Neural cell (in vitro differentiated cells): Measurements from ENCODE around the gene LRMDA. TPM values are rescaled to one million over a fixed set of nuclear protein-coding genes. Genes with fewer than 3 reads are reported as not detected.

ENCODE experiments used
- H2AFZ ChIP-seq: fragments of 200-600, 300-800 bp; sonication (generic), shearing (Covaris generic); 2 replicates; pipeline ENCODE4 v1.6.0; 2014; ENCODE audit warnings: low read depth, mild to moderate bottlenecking, antibody characterized with exemption, low read length, moderate library complexity
- H3F3A ChIP-seq: fragments of 200-600 bp; shearing (Covaris generic); 2 replicates; pipeline ENCODE4 v1.6.1; 2016; ENCODE audit warnings: mild to moderate bottlenecking, moderate library complexity, mixed read lengths, antibody characterized with exemption, low read length; ENCODE audit not compliant: insufficient read depth, poor library complexity, severe bottlenecking
- H3K27ac ChIP-seq: fragments of 200-600, 300-800 bp; sonication (generic), shearing (Covaris generic); 2 replicates; pipeline ENCODE4 v1.5.1; 2014; ENCODE audit warnings: mild to moderate bottlenecking, low read length, moderate library complexity
- H3K27me3 ChIP-seq: fragments of 300-800, 200-600 bp; sonication (generic), shearing (Covaris generic); 2 replicates; pipeline ENCODE4 v1.6.0; 2014; ENCODE audit warnings: mild to moderate bottlenecking, low read depth, low read length, moderate library complexity; ENCODE audit not compliant: insufficient read depth
- H3K36me3 ChIP-seq: fragments of 300-800, 200-600 bp; sonication (generic), shearing (Covaris generic); 2 replicates; pipeline ENCODE4 v1.5.1; 2014; ENCODE audit warnings: mild to moderate bottlenecking, antibody characterized with exemption, low read length, moderate library complexity; ENCODE audit not compliant: insufficient read depth
- H3K4me2 ChIP-seq: fragments of 300-800, 200-600 bp; sonication (generic), shearing (Covaris generic); 2 replicates; pipeline ENCODE4 v1.6.0; 2014; ENCODE audit warnings: mild to moderate bottlenecking, low read length
- H3K4me3 ChIP-seq: fragments of 300-800, 200-600 bp; sonication (generic), shearing (Covaris generic); 2 replicates; pipeline ENCODE4 v1.5.1; 2014; ENCODE audit warnings: mild to moderate bottlenecking, low read length, moderate library complexity
- H3K79me2 ChIP-seq: fragments of 200-600 bp; shearing (Covaris generic); replicated peaks from 2 replicates; pipeline ENCODE4 v1.6.0; 2014; ENCODE audit warnings: mild to moderate bottlenecking, low read length, moderate library complexity; ENCODE audit not compliant: insufficient read depth
- H3K9ac ChIP-seq: fragments of 300-800, 200-600 bp; sonication (generic), shearing (Covaris generic); 2 replicates; pipeline ENCODE4 v1.6.1; 2016; ENCODE audit warnings: mild to moderate bottlenecking, low read length, mixed read lengths
- H3K9me2 ChIP-seq: fragments of 200-600 bp; shearing (Covaris generic); 2 replicates; pipeline ENCODE4 v1.6.1; 2016; ENCODE audit warnings: mild to moderate bottlenecking, low read length, mixed read lengths; ENCODE audit not compliant: insufficient read depth
- H3K9me3 ChIP-seq: fragments of 200-600, 300-800 bp; sonication (generic), shearing (Covaris generic); 2 replicates; pipeline ENCODE4 v1.6.1; 2016; ENCODE audit warnings: mild to moderate bottlenecking, mixed run types, low read length, moderate library complexity, mixed read lengths
- H4K20me1 ChIP-seq: fragments of 200-600 bp; shearing (Covaris generic); 2 replicates; pipeline ENCODE4 v1.6.1; 2016; ENCODE audit warnings: mild to moderate bottlenecking, mixed run types; ENCODE audit not compliant: insufficient read depth
- EP300 ChIP-seq: fragments of 450-650 bp; conservative IDR thresholded peaks from 2 replicates; pipeline ENCODE4 v1.6.1; 2014; ENCODE audit warnings: antibody characterized with exemption, mild to moderate bottlenecking, moderate library complexity; ENCODE audit not compliant: poor library complexity, severe bottlenecking
- EZH2 ChIP-seq: fragments of 200-600, 300-800 bp; shearing (Covaris generic), sonication (generic); IDR thresholded peaks from 2 replicates; pipeline ENCODE4 v1.6.1; 2014; ENCODE audit warnings: antibody characterized with exemption, low read length, borderline replicate concordance, mild to moderate bottlenecking; ENCODE audit not compliant: insufficient read depth, poor library complexity, severe bottlenecking
- MXI1 ChIP-seq: fragments of 450-650 bp; conservative IDR thresholded peaks from 2 replicates; pipeline ENCODE4 v1.6.1; 2014; ENCODE audit warnings: antibody characterized with exemption, mild to moderate bottlenecking; ENCODE audit not compliant: poor library complexity, severe bottlenecking
- POLR2AphosphoS5 ChIP-seq: IDR thresholded peaks from 2 replicates; pipeline ENCODE4 v1.6.1; 2012
- RAD21 ChIP-seq: fragments of 450-650 bp; conservative IDR thresholded peaks from 2 replicates; pipeline ENCODE4 v1.6.1; 2014; ENCODE audit warnings: antibody characterized with exemption, mild to moderate bottlenecking, moderate library complexity
- SMC3 ChIP-seq: fragments of 450-650 bp; conservative IDR thresholded peaks from 2 replicates; pipeline ENCODE4 v1.6.1; 2014; ENCODE audit warnings: antibody characterized with exemption, mild to moderate bottlenecking, moderate library complexity; ENCODE audit not compliant: poor library complexity
- TAF1 ChIP-seq: IDR thresholded peaks from 2 replicates; pipeline ENCODE4 v1.6.1; 2012; ENCODE audit warnings: low read depth
- polyA plus RNA-seq: library from polyadenylated mRNA; depleted of rRNA; stranded (reverse); fragments of >200 nt; gene quantifications from 2 replicates; pipeline ENCODE4 v1.2.3, GENCODE V29; 2014
- TF ChIP-seq, protein P1 (sequence below): IDR thresholded peaks from 2 replicates; pipeline ENCODE4 v1.6.1; 2012; ENCODE audit warnings: borderline replicate concordance
- TF ChIP-seq, protein P2 (sequence below): fragments of 450-650 bp; IDR thresholded peaks from 2 replicates; pipeline ENCODE4 v1.5.1; 2014; ENCODE audit warnings: antibody characterized with exemption, mild to moderate bottlenecking, moderate library complexity; ENCODE audit not compliant: poor library complexity, severe bottlenecking

The LRMDA gene
- polyA plus RNA-seq, 1 donor from 2014 or later: 5.6 TPM

DNA sequence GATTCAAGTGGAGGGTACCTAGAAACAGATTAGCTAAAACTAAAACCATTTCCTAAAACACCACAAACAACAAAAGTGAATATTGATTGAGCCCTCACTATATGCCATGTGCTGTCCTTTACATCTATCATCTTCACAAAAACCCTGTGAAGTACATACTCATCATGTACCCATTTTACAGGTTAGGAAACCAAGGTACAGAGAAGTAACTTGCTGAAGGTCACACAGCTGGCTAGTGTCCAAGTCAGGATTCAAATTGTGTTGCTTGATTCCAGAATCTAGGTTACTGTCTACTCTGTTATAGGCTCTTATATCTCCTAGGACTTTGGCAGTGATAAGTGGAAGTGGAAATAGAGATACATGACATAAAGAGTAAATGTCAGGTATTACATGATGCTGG lies 463.8 kb downstream of the LRMDA start:
- TF ChIP-seq SMC3 (no peak), RAD21 (no peak), TAF1 (no peak), POLR2AphosphoS5 (no peak)
- TF ChIP-seq, protein P1, sequence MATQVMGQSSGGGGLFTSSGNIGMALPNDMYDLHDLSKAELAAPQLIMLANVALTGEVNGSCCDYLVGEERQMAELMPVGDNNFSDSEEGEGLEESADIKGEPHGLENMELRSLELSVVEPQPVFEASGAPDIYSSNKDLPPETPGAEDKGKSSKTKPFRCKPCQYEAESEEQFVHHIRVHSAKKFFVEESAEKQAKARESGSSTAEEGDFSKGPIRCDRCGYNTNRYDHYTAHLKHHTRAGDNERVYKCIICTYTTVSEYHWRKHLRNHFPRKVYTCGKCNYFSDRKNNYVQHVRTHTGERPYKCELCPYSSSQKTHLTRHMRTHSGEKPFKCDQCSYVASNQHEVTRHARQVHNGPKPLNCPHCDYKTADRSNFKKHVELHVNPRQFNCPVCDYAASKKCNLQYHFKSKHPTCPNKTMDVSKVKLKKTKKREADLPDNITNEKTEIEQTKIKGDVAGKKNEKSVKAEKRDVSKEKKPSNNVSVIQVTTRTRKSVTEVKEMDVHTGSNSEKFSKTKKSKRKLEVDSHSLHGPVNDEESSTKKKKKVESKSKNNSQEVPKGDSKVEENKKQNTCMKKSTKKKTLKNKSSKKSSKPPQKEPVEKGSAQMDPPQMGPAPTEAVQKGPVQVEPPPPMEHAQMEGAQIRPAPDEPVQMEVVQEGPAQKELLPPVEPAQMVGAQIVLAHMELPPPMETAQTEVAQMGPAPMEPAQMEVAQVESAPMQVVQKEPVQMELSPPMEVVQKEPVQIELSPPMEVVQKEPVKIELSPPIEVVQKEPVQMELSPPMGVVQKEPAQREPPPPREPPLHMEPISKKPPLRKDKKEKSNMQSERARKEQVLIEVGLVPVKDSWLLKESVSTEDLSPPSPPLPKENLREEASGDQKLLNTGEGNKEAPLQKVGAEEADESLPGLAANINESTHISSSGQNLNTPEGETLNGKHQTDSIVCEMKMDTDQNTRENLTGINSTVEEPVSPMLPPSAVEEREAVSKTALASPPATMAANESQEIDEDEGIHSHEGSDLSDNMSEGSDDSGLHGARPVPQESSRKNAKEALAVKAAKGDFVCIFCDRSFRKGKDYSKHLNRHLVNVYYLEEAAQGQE: no peak

DNA sequence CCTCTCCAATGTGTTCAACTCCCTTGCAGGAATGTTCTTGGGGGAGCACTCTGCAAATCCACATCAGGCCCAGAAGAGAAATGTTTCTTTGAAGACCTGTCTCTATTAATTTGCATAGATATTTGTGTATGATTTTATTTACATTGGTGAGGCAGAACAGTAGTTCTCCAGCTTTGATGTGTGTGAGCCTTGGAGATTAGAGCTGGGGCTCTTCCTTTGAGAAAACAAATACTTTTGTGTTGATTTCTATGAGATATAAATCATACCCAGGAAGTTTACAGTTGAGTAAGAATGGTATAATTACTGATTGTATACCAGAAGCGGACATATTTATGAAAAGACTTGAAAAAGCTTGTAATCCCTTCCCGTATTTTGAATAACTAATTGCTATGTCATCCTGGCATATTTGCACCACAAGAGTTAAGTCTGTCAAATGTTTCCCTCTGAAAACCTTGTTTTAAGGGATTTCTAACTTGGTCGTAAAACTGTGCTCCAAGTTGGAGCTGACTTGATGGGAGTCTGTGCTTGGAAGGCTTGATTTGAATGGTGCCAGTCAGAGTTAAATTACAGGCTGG lies 468.5 kb downstream of the LRMDA start:
- peaks cover 6% of the 10 kb centered on the region for H3F3A ChIP-seq

More for the DNA sequence above, 463.8 kb downstream of the LRMDA start:
- H3K79me2 ChIP-seq: no peaks in the 10 kb centered on the region
- no peak overlapping the region for H3K9ac ChIP-seq
- no peak overlapping the region for H3K27ac ChIP-seq
- no peaks in the 10 kb centered on the region for H3K27me3 ChIP-seq
- H3K4me3 ChIP-seq: no peak overlapping the region
- H4K20me1 ChIP-seq: no peaks in the 10 kb centered on the region
- H3K9me3 ChIP-seq: no peaks in the 10 kb centered on the region
- no peaks in the 10 kb centered on the region for H3F3A ChIP-seq
- H3K9me2 ChIP-seq: no peaks in the 10 kb centered on the region
- H2AFZ ChIP-seq: no peak overlapping the region
- H3K4me2 ChIP-seq: no peak overlapping the region
- no peaks in the 10 kb centered on the region for H3K36me3 ChIP-seq

DNA sequence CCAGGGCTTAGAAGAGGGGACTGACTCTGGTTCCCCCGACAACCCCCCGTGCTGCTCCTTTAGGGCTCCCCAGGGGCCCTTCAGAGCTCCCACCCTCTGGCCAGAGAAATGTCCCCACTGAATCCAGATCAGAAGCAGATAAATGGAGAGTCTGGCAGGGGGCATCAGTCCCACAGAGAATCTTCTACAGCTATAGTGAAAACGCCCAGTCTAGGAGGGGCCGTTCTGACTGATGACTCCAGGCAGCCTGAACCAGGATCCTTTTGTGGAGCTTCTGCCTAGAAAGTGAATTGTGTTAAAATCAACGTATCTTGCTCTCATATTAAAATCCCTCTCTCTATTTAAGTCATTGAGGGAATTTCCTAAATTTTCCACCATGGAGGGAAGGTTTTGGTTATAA lies 471.4 kb downstream of the LRMDA start:
- H3K9me2 ChIP-seq: no peaks in the 10 kb centered on the region
- H3K4me3 ChIP-seq: no peak overlapping the region
- no peak overlapping the region for H3K27ac ChIP-seq
- H3K79me2 ChIP-seq: no peaks in the 10 kb centered on the region
- no peaks in the 10 kb centered on the region for H4K20me1 ChIP-seq
- H3K4me2 ChIP-seq: no peak overlapping the region
- H3K36me3 ChIP-seq: no peaks in the 10 kb centered on the region
- no peak overlapping the region for H2AFZ ChIP-seq
- H3K27me3 ChIP-seq: no peaks in the 10 kb centered on the region
- no peak for TF ChIP-seq TAF1
- no peak for TF ChIP-seq MXI1
- TF ChIP-seq SMC3: no peak
- TF ChIP-seq POLR2AphosphoS5: no peak
- TF ChIP-seq, protein P1: no peak
- TF ChIP-seq EP300: no peak
- no peak for TF ChIP-seq RAD21
- TF ChIP-seq EZH2: no peak
- TF ChIP-seq, protein P2, sequence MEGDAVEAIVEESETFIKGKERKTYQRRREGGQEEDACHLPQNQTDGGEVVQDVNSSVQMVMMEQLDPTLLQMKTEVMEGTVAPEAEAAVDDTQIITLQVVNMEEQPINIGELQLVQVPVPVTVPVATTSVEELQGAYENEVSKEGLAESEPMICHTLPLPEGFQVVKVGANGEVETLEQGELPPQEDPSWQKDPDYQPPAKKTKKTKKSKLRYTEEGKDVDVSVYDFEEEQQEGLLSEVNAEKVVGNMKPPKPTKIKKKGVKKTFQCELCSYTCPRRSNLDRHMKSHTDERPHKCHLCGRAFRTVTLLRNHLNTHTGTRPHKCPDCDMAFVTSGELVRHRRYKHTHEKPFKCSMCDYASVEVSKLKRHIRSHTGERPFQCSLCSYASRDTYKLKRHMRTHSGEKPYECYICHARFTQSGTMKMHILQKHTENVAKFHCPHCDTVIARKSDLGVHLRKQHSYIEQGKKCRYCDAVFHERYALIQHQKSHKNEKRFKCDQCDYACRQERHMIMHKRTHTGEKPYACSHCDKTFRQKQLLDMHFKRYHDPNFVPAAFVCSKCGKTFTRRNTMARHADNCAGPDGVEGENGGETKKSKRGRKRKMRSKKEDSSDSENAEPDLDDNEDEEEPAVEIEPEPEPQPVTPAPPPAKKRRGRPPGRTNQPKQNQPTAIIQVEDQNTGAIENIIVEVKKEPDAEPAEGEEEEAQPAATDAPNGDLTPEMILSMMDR: no peak
- no peaks in the 10 kb centered on the region for H3K9me3 ChIP-seq
- peaks cover 7% of the 10 kb centered on the region for H3F3A ChIP-seq
- H3K9ac ChIP-seq: no peak overlapping the region

More for the DNA sequence above, 468.5 kb downstream of the LRMDA start:
- Histone ChIP-seq H2AFZ (no peak overlapping the region), H3K4me3 (no peak overlapping the region), H3K9me2 (no peaks in the 10 kb centered on the region), H3K27ac (no peak overlapping the region), H3K79me2 (no peaks in the 10 kb centered on the region), H3K9me3 (no peaks in the 10 kb centered on the region), H3K36me3 (no peaks in the 10 kb centered on the region), H3K4me2 (no peak overlapping the region), H4K20me1 (no peaks in the 10 kb centered on the region), H3K27me3 (no peaks in the 10 kb centered on the region), H3K9ac (no peak overlapping the region)
- no peak for TF ChIP-seq TAF1
